WTC11 (cell line): Measurements from ENCODE around the gene ASIC2. TPM values are rescaled to one million over a fixed set of nuclear protein-coding genes. Genes with fewer than 3 reads are reported as not detected.

Source experiments
- ATAC-seq: fragments of 200-7000 bp; cut with Tn5 transposase; 2 replicates; pipeline ENCODE4 v1.10.0; 2021; ENCODE audit warnings: mild to moderate bottlenecking, moderate library complexity
- CTCF ChIA-PET: fragments of 300-600 bp; sonication (Branson Sonifier 250); formaldehyde crosslinking; loops from one replicate; lab custom pipeline; 2021; ENCODE audit warnings: antibody characterized with exemption; lab: Charles Lee
- POLR2A ChIA-PET: fragments of 350-600 bp; sonication (Branson Sonifier 250); formaldehyde crosslinking; loops from one replicate; lab custom pipeline; 2021; ENCODE audit warnings: antibody characterized with exemption; lab: Charles Lee
- DNase-seq: peaks from one replicate; pipeline ENCODE4 v3.0.0; 2021; ENCODE audit warnings: low spot score
- H3K27ac Mint-ChIP-seq: 2 replicates; pipeline ENCODE4 v1.8.0; 2021; ENCODE audit warnings: mixed read lengths
- H3K27me3 Mint-ChIP-seq: 2 replicates; pipeline ENCODE4 v1.8.0; 2021; ENCODE audit warnings: low read depth, mild to moderate bottlenecking, moderate library complexity, mixed read lengths
- H3K36me3 Mint-ChIP-seq: 2 replicates; pipeline ENCODE4 v1.8.0; 2021; ENCODE audit warnings: mixed read lengths
- H3K4me1 Mint-ChIP-seq: 2 replicates; pipeline ENCODE4 v1.8.0; 2022; ENCODE audit warnings: mixed read lengths
- H3K4me3 Mint-ChIP-seq: 2 replicates; pipeline ENCODE4 v1.8.0; 2021; ENCODE audit warnings: mild to moderate bottlenecking, moderate library complexity, mixed read lengths
- H3K9me3 Mint-ChIP-seq: 2 replicates; pipeline ENCODE4 v1.8.0; 2021; ENCODE audit warnings: mixed read lengths
- ESRRA ChIP-seq: sonication (generic); formaldehyde crosslinking; IDR thresholded peaks from 2 replicates; pipeline ENCODE4 v1.8.1; 2022; ENCODE audit warnings: mild to moderate bottlenecking, missing genetic modification reagents, borderline replicate concordance
- ZBTB21 ChIP-seq: sonication (generic); formaldehyde crosslinking; IDR thresholded peaks from 2 replicates; pipeline ENCODE4 v1.8.1; 2023; ENCODE audit warnings: mild to moderate bottlenecking, missing genetic modification reagents, borderline replicate concordance
- ZNF219 ChIP-seq: sonication (generic); formaldehyde crosslinking; IDR thresholded peaks from 2 replicates; pipeline ENCODE4 v1.8.0; 2023; ENCODE audit warnings: missing genetic modification reagents, mild to moderate bottlenecking, borderline replicate concordance
- total RNA-seq: library from RNA; stranded (reverse); gene quantifications from 3 replicates; pipeline ENCODE4 v1.2.3, GENCODE V29; 2021
- TF ChIP-seq, protein P1 (sequence below): sonication (generic); formaldehyde crosslinking; IDR thresholded peaks from 2 replicates; pipeline ENCODE4 v1.8.1; 2023; ENCODE audit warnings: mild to moderate bottlenecking, missing genetic modification reagents, borderline replicate concordance
- TF ChIP-seq, protein P2 (sequence below): sonication (generic); formaldehyde crosslinking; conservative IDR thresholded peaks from 2 replicates; pipeline ENCODE4 v1.8.1; 2022; ENCODE audit warnings: mild to moderate bottlenecking, missing genetic modification reagents
- TF ChIP-seq, protein P3 (sequence below): fragments of 250-450 bp; sonication (Bioruptor Pico); IDR thresholded peaks from 2 replicates; pipeline ENCODE4 v1.9.0; 2021; ENCODE audit warnings: moderate library complexity, mild to moderate bottlenecking, inconsistent platforms, borderline replicate concordance
- TF ChIP-seq, protein P4 (sequence below): fragments of 200-600 bp; IDR thresholded peaks from 2 replicates; pipeline ENCODE4 v1.8.0; 2022; ENCODE audit warnings: antibody characterized with exemption
- TF ChIP-seq, protein P5 (sequence below): sonication (generic); formaldehyde crosslinking; IDR thresholded peaks from 2 replicates; pipeline ENCODE4 v1.8.1; 2023; ENCODE audit warnings: mild to moderate bottlenecking, moderate library complexity, missing genetic modification reagents
- TF ChIP-seq, protein P6 (sequence below): sonication (generic); formaldehyde crosslinking; conservative IDR thresholded peaks from 2 replicates; pipeline ENCODE4 v1.8.1; 2023; ENCODE audit warnings: mild to moderate bottlenecking, low read depth, missing genetic modification reagents, moderate library complexity

The ASIC2 gene
- total RNA-seq, 1 experiment from 2014 or later: 2.7 TPM

DNA sequence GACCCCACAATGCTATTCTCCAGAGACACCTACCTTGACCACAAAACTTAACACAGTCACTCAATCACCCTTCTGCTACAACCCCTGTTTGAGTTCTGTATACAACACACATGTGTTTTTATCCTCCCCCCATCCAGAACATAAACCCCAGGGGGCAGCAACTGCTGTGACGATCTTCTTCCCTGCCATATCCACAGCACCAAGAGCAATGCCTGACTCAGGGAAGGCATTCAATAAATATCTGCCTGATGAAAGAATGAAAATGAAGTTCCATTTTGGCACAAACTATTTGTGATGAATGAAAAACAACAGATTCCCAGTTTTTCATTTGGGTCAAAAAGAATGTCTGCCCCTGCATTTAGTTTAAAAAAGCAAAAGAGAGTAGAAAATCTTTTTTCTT, 27.0 kb downstream of the ASIC2 start (continued):
- TF ChIP-seq, protein P1, sequence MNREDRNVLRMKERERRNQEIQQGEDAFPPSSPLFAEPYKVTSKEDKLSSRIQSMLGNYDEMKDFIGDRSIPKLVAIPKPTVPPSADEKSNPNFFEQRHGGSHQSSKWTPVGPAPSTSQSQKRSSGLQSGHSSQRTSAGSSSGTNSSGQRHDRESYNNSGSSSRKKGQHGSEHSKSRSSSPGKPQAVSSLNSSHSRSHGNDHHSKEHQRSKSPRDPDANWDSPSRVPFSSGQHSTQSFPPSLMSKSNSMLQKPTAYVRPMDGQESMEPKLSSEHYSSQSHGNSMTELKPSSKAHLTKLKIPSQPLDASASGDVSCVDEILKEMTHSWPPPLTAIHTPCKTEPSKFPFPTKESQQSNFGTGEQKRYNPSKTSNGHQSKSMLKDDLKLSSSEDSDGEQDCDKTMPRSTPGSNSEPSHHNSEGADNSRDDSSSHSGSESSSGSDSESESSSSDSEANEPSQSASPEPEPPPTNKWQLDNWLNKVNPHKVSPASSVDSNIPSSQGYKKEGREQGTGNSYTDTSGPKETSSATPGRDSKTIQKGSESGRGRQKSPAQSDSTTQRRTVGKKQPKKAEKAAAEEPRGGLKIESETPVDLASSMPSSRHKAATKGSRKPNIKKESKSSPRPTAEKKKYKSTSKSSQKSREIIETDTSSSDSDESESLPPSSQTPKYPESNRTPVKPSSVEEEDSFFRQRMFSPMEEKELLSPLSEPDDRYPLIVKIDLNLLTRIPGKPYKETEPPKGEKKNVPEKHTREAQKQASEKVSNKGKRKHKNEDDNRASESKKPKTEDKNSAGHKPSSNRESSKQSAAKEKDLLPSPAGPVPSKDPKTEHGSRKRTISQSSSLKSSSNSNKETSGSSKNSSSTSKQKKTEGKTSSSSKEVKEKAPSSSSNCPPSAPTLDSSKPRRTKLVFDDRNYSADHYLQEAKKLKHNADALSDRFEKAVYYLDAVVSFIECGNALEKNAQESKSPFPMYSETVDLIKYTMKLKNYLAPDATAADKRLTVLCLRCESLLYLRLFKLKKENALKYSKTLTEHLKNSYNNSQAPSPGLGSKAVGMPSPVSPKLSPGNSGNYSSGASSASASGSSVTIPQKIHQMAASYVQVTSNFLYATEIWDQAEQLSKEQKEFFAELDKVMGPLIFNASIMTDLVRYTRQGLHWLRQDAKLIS (CRISPR knock-in tag): no peak
- TF ChIP-seq, protein P2, sequence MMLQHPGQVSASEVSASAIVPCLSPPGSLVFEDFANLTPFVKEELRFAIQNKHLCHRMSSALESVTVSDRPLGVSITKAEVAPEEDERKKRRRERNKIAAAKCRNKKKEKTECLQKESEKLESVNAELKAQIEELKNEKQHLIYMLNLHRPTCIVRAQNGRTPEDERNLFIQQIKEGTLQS (CRISPR knock-in tag): no peak
- TF ChIP-seq, protein P3, sequence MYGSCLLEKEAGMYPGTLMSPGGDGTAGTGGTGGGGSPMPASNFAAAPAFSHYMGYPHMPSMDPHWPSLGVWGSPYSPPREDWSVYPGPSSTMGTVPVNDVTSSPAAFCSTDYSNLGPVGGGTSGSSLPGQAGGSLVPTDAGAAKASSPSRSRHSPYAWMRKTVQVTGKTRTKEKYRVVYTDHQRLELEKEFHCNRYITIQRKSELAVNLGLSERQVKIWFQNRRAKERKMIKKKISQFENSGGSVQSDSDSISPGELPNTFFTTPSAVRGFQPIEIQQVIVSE (CRISPR knock-in tag): no peak
- no peak for TF ChIP-seq ESRRA
- TF ChIP-seq, all 79 proteins: peak for 0

DNA sequence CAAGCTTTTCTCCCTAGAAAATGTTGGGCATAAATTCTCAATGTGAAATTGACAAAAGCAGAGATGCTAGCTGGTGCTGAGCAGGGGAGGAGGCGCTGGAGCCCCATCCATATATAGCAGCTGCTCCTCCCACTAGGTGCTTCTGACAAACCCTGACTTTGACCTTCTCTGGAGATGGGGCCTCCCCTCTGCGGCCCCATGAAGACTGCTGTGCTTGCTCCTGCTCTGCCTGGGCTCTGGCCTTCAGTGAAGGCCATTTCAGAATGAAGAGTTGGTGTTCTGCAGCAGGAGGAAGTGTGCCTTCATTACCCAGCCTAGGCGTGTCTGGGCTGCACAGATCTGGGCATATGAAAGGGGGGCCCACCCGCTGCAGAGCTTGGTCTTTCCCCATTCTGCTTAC, 29.7 kb downstream of the ASIC2 start:
- DNase-seq (no peak), ATAC-seq (no peak)
- H3K27ac Mint-ChIP-seq: no peak overlapping the region
- no peaks in the 10 kb centered on the region; the same call in 1 of the 2 replicates for H3K27me3 Mint-ChIP-seq
- CTCF ChIA-PET: no interaction called here
- no peaks in the 10 kb centered on the region for H3K36me3 Mint-ChIP-seq
- peaks cover 22% of the 10 kb centered on the region for H3K4me1 Mint-ChIP-seq
- no peaks in the 10 kb centered on the region for H3K9me3 Mint-ChIP-seq
- TF ChIP-seq, protein P4, sequence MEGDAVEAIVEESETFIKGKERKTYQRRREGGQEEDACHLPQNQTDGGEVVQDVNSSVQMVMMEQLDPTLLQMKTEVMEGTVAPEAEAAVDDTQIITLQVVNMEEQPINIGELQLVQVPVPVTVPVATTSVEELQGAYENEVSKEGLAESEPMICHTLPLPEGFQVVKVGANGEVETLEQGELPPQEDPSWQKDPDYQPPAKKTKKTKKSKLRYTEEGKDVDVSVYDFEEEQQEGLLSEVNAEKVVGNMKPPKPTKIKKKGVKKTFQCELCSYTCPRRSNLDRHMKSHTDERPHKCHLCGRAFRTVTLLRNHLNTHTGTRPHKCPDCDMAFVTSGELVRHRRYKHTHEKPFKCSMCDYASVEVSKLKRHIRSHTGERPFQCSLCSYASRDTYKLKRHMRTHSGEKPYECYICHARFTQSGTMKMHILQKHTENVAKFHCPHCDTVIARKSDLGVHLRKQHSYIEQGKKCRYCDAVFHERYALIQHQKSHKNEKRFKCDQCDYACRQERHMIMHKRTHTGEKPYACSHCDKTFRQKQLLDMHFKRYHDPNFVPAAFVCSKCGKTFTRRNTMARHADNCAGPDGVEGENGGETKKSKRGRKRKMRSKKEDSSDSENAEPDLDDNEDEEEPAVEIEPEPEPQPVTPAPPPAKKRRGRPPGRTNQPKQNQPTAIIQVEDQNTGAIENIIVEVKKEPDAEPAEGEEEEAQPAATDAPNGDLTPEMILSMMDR: no peak
- TF ChIP-seq, protein P5, sequence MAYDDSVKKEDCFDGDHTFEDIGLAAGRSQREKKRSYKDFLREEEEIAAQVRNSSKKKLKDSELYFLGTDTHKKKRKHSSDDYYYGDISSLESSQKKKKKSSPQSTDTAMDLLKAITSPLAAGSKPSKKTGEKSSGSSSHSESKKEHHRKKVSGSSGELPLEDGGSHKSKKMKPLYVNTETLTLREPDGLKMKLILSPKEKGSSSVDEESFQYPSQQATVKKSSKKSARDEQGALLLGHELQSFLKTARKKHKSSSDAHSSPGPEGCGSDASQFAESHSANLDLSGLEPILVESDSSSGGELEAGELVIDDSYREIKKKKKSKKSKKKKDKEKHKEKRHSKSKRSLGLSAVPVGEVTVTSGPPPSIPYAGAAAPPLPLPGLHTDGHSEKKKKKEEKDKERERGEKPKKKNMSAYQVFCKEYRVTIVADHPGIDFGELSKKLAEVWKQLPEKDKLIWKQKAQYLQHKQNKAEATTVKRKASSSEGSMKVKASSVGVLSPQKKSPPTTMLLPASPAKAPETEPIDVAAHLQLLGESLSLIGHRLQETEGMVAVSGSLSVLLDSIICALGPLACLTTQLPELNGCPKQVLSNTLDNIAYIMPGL: no peak
- TF ChIP-seq ZBTB21 (CRISPR knock-in tag) (no peak), ZNF219 (CRISPR knock-in tag) (no peak), ESRRA (no peak)
- TF ChIP-seq, protein P6, sequence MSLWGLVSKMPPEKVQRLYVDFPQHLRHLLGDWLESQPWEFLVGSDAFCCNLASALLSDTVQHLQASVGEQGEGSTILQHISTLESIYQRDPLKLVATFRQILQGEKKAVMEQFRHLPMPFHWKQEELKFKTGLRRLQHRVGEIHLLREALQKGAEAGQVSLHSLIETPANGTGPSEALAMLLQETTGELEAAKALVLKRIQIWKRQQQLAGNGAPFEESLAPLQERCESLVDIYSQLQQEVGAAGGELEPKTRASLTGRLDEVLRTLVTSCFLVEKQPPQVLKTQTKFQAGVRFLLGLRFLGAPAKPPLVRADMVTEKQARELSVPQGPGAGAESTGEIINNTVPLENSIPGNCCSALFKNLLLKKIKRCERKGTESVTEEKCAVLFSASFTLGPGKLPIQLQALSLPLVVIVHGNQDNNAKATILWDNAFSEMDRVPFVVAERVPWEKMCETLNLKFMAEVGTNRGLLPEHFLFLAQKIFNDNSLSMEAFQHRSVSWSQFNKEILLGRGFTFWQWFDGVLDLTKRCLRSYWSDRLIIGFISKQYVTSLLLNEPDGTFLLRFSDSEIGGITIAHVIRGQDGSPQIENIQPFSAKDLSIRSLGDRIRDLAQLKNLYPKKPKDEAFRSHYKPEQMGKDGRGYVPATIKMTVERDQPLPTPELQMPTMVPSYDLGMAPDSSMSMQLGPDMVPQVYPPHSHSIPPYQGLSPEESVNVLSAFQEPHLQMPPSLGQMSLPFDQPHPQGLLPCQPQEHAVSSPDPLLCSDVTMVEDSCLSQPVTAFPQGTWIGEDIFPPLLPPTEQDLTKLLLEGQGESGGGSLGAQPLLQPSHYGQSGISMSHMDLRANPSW (CRISPR knock-in tag): no peak
- TF ChIP-seq, protein P1 (CRISPR knock-in tag): no peak
- no peak overlapping the region for H3K4me3 Mint-ChIP-seq
- POLR2A ChIA-PET: no interaction called here
